HCT116 (cell line): ENCODE data around the gene MUC6. TPM values are rescaled to one million over a fixed set of nuclear protein-coding genes. Genes with fewer than 3 reads are reported as not detected.

ENCODE experiments used
- ATAC-seq: fragments of 200-7000 bp; cut with Tn5 transposase; 2 replicates; pipeline ENCODE4 v1.9.1; 2020; ENCODE audit warnings: mild to moderate bottlenecking, moderate library complexity
- BruUV-seq: library from RNA; stranded (reverse); fragments of 400-500 nt; replicated peaks from 2 replicates; lab custom pipeline; 2021; lab: Mats Ljungman, UMichigan
- CTCF ChIA-PET: fragments of 300-600 bp; sonication (Branson Sonifier 250); formaldehyde crosslinking; loops from one replicate; lab custom pipeline; 2021; ENCODE audit warnings: antibody characterized with exemption; lab: Charles Lee
- POLR2A ChIA-PET: fragments of 300-600, 350-600 bp; sonication (Branson Sonifier 250); formaldehyde crosslinking; loops from one replicate; lab custom pipeline; 2021; ENCODE audit warnings: antibody characterized with exemption; lab: Charles Lee
- RAD21 ChIA-PET, 2 experiments: fragments of 300-600 bp; sonication (Branson Sonifier 250); formaldehyde crosslinking; loops; one replicate each; lab custom pipeline; 2023; ENCODE audit warnings: low total read pairs in 2 of 2; ENCODE audit not compliant: uncharacterized antibody in 2 of 2, unreplicated experiment in 2 of 2, low non-redundant PET in 1 of 2; lab: Charles Lee
- DNase-seq: peaks from one replicate; pipeline ENCODE4 v3.0.0-alpha.2; 2010; ENCODE audit warnings: low read depth, low spot score
- H2AFZ ChIP-seq: fragments of 200-600 bp; shearing (Covaris generic), sonication (generic); 2 replicates; pipeline ENCODE4 v1.6.1; 2017; ENCODE audit warnings: low read depth, mixed run types, mixed read lengths, antibody characterized with exemption, low read length; ENCODE audit not compliant: poor library complexity, severe bottlenecking
- H3K27ac ChIP-seq: 2 replicates; pipeline ENCODE4 v1.5.1; 2012; ENCODE audit warnings: low read depth, low read length
- H3K27me3 ChIP-seq: fragments of 200-600 bp; sonication (generic); 2 replicates; pipeline ENCODE4 v1.6.1; 2016; ENCODE audit warnings: mixed run types, low read length, mixed read lengths; ENCODE audit not compliant: insufficient read depth
- H3K36me3 ChIP-seq, 2 experiments: fragments of 200-500 bp in 1 of 2; fragments of 200-600 bp in 1 of 2; sonication (Bioruptor generic) in 1 of 2; sonication (generic) in 1 of 2; 2 replicates each; pipeline versions ENCODE4 v1.5.1 to v1.6.1; 2014 to 2016; ENCODE audit warnings: low read length in 2 of 2, inconsistent platforms in 1 of 2, mixed read lengths in 1 of 2, mixed run types in 1 of 2; ENCODE audit not compliant: insufficient read depth in 2 of 2, control insufficient read depth in 1 of 2
- H3K4me1 ChIP-seq, 2 experiments: fragments of 200-600 bp in 1 of 2; sonication (generic) in 1 of 2; 2 replicates each; pipeline versions ENCODE4 v1.5.1 to v1.6.1; 2012 to 2017; ENCODE audit warnings: low read length in 2 of 2, inconsistent platforms in 1 of 2, mild to moderate bottlenecking in 1 of 2, mixed read lengths in 1 of 2, mixed run types in 1 of 2, moderate library complexity in 1 of 2; ENCODE audit not compliant: insufficient read depth in 2 of 2, control insufficient read depth in 1 of 2
- H3K4me2 ChIP-seq: fragments of 200-600 bp; sonication (generic); 2 replicates; pipeline ENCODE4 v1.6.1; 2017; ENCODE audit warnings: mixed run types, low read length, mixed read lengths
- H3K4me3 ChIP-seq, 2 experiments: fragments of 200-600 bp in 1 of 2; sonication (generic) in 1 of 2; replicated peaks in 1 of 2; 2 replicates each; pipeline ENCODE4 v1.5.1; 2011 to 2016; ENCODE audit warnings: low read length in 2 of 2, control low read depth in 1 of 2, low read depth in 1 of 2, mild to moderate bottlenecking in 1 of 2, mixed read lengths in 1 of 2, mixed run types in 1 of 2
- H3K79me2 ChIP-seq: fragments of 200-600 bp; sonication (generic); 2 replicates; pipeline ENCODE4 v1.6.1; 2017; ENCODE audit warnings: mild to moderate bottlenecking, mixed run types, low read length, moderate library complexity, mixed read lengths; ENCODE audit not compliant: insufficient read depth
- H3K9ac ChIP-seq: fragments of 200-600 bp; sonication (generic); 2 replicates; pipeline ENCODE4 v1.6.1; 2016; ENCODE audit warnings: low read length, mixed read lengths
- H3K9me2 ChIP-seq: fragments of 200-600 bp; sonication (generic), shearing (Covaris generic); 2 replicates; pipeline ENCODE4 v1.6.1; 2017; ENCODE audit warnings: mixed run types, mild to moderate bottlenecking, moderate library complexity; ENCODE audit not compliant: insufficient read depth
- H3K9me3 ChIP-seq, 2 experiments: fragments of 200-500 bp in 1 of 2; fragments of 200-600 bp in 1 of 2; sonication (Bioruptor generic) in 1 of 2; sonication (generic) in 1 of 2; 2 replicates each; pipeline ENCODE4 v1.6.1; 2014 to 2017; ENCODE audit warnings: low read length in 2 of 2, mixed read lengths in 2 of 2, inconsistent platforms in 1 of 2, low read depth in 1 of 2, mild to moderate bottlenecking in 1 of 2, mixed run types in 1 of 2, moderate library complexity in 1 of 2; ENCODE audit not compliant: control insufficient read depth in 1 of 2, insufficient read depth in 1 of 2
- H4K20me1 ChIP-seq: fragments of 200-600 bp; sonication (generic), shearing (Covaris generic); 2 replicates; pipeline ENCODE4 v1.6.1; 2017; ENCODE audit warnings: mixed run types, mild to moderate bottlenecking, moderate library complexity; ENCODE audit not compliant: insufficient read depth
- CTCF ChIP-seq, 3 experiments: fragments of 200-600 bp in 1 of 3; sonication (generic) in 1 of 3; IDR thresholded peaks in 2 of 3; conservative IDR thresholded peaks in 1 of 3; 2 replicates each; pipeline ENCODE4 v1.5.1; 2012 to 2017; ENCODE audit warnings: low read depth in 2 of 3, low read length in 2 of 3, antibody characterized with exemption in 1 of 3, borderline replicate concordance in 1 of 3, control low read depth in 1 of 3, mild to moderate bottlenecking in 1 of 3, mixed read lengths in 1 of 3, mixed run types in 1 of 3, moderate library complexity in 1 of 3; ENCODE audit not compliant: insufficient read depth in 1 of 3
- FOSL1 ChIP-seq: IDR thresholded peaks from 2 replicates; pipeline ENCODE4 v1.6.1; 2012; ENCODE audit warnings: low read depth
- MAX ChIP-seq: IDR thresholded peaks from 2 replicates; pipeline ENCODE4 v1.6.1; 2012
- SP1 ChIP-seq: IDR thresholded peaks from 2 replicates; pipeline ENCODE4 v1.6.1; 2012; ENCODE audit warnings: low read depth
- intact Hi-C: fragments of 100-400 bp; cut with micrococcal nuclease; formaldehyde crosslinking; loops from 2 replicates; pipeline ENCODE4 v1.10.0; 2022
- total RNA-seq: library from RNA; stranded (reverse); gene quantifications from one replicate; pipeline ENCODE4 v1.2.1, GENCODE V29; 2021; ENCODE audit not compliant: unreplicated experiment

MUC6 gene
- total RNA-seq, 1 experiment from 2014 or later: 0.02 TPM

- Histone ChIP-seq H3K36me3 (peaks cover 11 to 14% of the 10 kb centered on the region in 2 experiments; a peak in 2 of 4 replicates), H3K27ac (no peak overlapping the region), H3K9me2 (no peaks in the 10 kb centered on the region), H2AFZ (no peak overlapping the region), H3K9me3 (no peaks in the 10 kb centered on the region), H3K27me3 (no peaks in the 10 kb centered on the region), H4K20me1 (no peaks in the 10 kb centered on the region)
- ATAC-seq (no peak), DNase-seq (no peak)
- BruUV-seq: no TSS peak
- intact Hi-C loops: no loop called here
- ChIA-PET CTCF (no interaction called here), RAD21 (no interaction called here), POLR2A (no interaction called here)
- TF ChIP-seq SP1: no peak
- no peak for TF ChIP-seq CTCF (IDR thresholded peaks at IDR 0.05 in 2 of 3, conservative IDR thresholded peaks at IDR 0.05 in 1 of 3; ENCODE audit: borderline replicate concordance in 1 of 3, insufficient read depth in 1 of 3, low read depth in 2 of 3, low read length in 2 of 3)
- no peak for TF ChIP-seq FOSL1
- no peak for TF ChIP-seq MAX
- TF ChIP-seq, all 23 proteins: peak for 0
- H3K9ac ChIP-seq: no peak overlapping the region
- H3K79me2 ChIP-seq: no peaks in the 10 kb centered on the region
- H3K4me1 ChIP-seq: no peaks in the 10 kb centered on the region
- no peak overlapping the region for H3K4me2 ChIP-seq
- H3K4me3 ChIP-seq: no peak overlapping the region
Measured at GRCh38 chr11:1001617-1002405, 34.7 kb downstream of the MUC6 start.
